ENCODE results near the gene ARMC2.

DNA sequence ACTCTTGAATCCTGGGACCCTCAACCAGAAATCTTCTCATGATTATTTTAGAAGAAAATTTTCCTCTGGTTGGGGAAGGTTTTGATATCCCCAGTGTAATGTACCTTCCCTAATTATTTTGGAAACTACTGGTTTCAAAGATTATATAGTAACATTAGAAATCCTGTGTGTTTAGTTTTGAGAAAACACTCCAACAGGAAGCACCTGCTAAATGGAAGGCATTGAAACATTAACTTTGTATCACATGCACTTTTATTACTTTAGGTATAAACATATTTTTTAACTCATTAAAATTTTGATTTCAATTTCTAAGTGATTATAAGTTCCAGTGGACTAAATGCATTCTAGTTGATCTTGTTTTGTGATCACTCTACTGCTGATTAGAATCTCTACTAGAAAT is 137.1 kb downstream of the ARMC2 start:
- TF ChIP-seq POLR2A (IDR thresholded peaks at IDR 0.05; ENCODE audit: low read length) (no peak), GATA1 (IDR thresholded peaks at IDR 0.05; ENCODE audit: low read depth, low read length) (no peak)

Measured in erythroblast (primary cell).